Body of pancreas (tissue), 4 donors: ENCODE measurements around the gene MPZL3. TPM values are rescaled to one million over a fixed set of nuclear protein-coding genes. Genes with fewer than 3 reads are reported as not detected.

Source experiments
- ATAC-seq: fragments of 150-250 bp; one replicate; pipeline ENCODE4 v1.9.1; 2016
- DNase-seq, 4 donors: peaks; one replicate each; pipeline ENCODE4 v3.0.0-alpha.2; 2019
- H3K27ac ChIP-seq, 4 donors: fragments of 200-600 bp; sonication (generic); 1 replicate in 3 of 4; 2 replicates in 1 of 4; pipeline versions ENCODE4 v1.5.1 to v1.6.1; 2016 to 2019; ENCODE audit warnings: mild to moderate bottlenecking in 1 of 4, mixed read lengths in 1 of 4, moderate library complexity in 1 of 4
- H3K27me3 ChIP-seq, 2 donors: fragments of 200-600 bp; sonication (generic); one replicate each; pipeline ENCODE4 v1.6.0; 2016; ENCODE audit warnings: mild to moderate bottlenecking in 1 of 2
- H3K36me3 ChIP-seq, 2 donors: fragments of 200-600 bp; sonication (generic); replicated peaks in 1 of 2; 2 replicates each; pipeline ENCODE4 v1.5.1; 2016; ENCODE audit warnings: low read depth in 2 of 2; ENCODE audit not compliant: insufficient read depth in 1 of 2
- H3K4me1 ChIP-seq: fragments of 200-600 bp; sonication (generic); one replicate; pipeline ENCODE4 v1.6.0; 2016
- H3K4me3 ChIP-seq, 2 donors: fragments of 200-600 bp; sonication (generic); 1 replicate in 1 of 2; 2 replicates in 1 of 2; pipeline ENCODE4 v1.5.1; 2016 to 2019
- H3K9me3 ChIP-seq, 3 donors: fragments of 200-600 bp; sonication (generic); 1 replicate in 2 of 3; 2 replicates in 1 of 3; pipeline ENCODE4 v1.5.1; 2016
- CTCF ChIP-seq, 7 experiments: fragments of 450-650 bp in 4 of 7; fragments of 200-600 bp in 3 of 7; sonication (generic) in 3 of 7; IDR thresholded peaks; one replicate each; pipeline ENCODE4 v1.5.1; 2016 to 2019; ENCODE audit warnings: antibody characterized with exemption in 7 of 7
- POLR2A ChIP-seq, 3 donors: fragments of 450-650 bp; IDR thresholded peaks; one replicate each; pipeline ENCODE4 v1.6.1; 2016; ENCODE audit warnings: antibody characterized with exemption in 3 of 3, mild to moderate bottlenecking in 2 of 3
- WGBS, 2 donors: methylation state at CpG; one replicate each; pipeline ENCODE4 v1.1.5; 2017; 5-methylcytosine and 5-hydroxymethylcytosine counted together
- intact Hi-C: fragments of 100-400 bp; cut with DNase I; formaldehyde crosslinking; loops from one replicate; pipeline ENCODE4 v1.15.1; 2023
- total RNA-seq, 2 donors: library from RNA; depleted of rRNA; stranded (reverse); fragments of >200 nt; gene quantifications; one replicate each; pipeline ENCODE4 v1.1.0, GENCODE V29; 2016

Gene MPZL3
- total RNA-seq, 2 donors from 2014 or later: 4.0 to 8.0 TPM

- 62 to 98% methylated on average over 8 of the region's 8 CpGs for WGBS, 2 donors
- no peak for ATAC-seq
- Histone ChIP-seq H3K9me3 (no peaks in the 10 kb centered on the region), H3K36me3 (peaks cover 0 to 3% of the 10 kb centered on the region in 2 donors), H3K27me3 (no peaks in the 10 kb centered on the region), H3K4me1 (no peaks in the 10 kb centered on the region), H3K4me3 (no peak overlapping the region), H3K27ac (peak overlapping the region in 1 of 4 donors; percentile 57)
- no peak for DNase-seq
- no peak for TF ChIP-seq POLR2A (IDR thresholded peaks at IDR 0.05)
- no peak for TF ChIP-seq CTCF (IDR thresholded peaks at IDR 0.05)
- intact Hi-C loops: no loop called here
Measured at GRCh38 chr11:118227865-118228785, 24.0 kb downstream of the MPZL3 start.

GRCh38 chr11:118226781-118227180, 25.4 kb downstream of the MPZL3 start:
- intact Hi-C loops: no loop called here
- Histone ChIP-seq H3K9me3 (no peaks in the 10 kb centered on the region), H3K27me3 (no peaks in the 10 kb centered on the region), H3K4me3 (no peak overlapping the region), H3K27ac (no peak overlapping the region), H3K36me3 (no peaks in the 10 kb centered on the region), H3K4me1 (no peaks in the 10 kb centered on the region)
- ATAC-seq: no peak
- no peak for DNase-seq
- no peak for TF ChIP-seq POLR2A (IDR thresholded peaks at IDR 0.05)
- TF ChIP-seq CTCF (IDR thresholded peaks at IDR 0.05): no peak
- WGBS, 2 donors: 57 to 63% methylated on average over 2 of the region's 2 CpGs

- ATAC-seq: no peak
- no peaks in the 10 kb centered on the region for H3K9me3 ChIP-seq
- TF ChIP-seq POLR2A (IDR thresholded peaks at IDR 0.05) (no peak), CTCF (IDR thresholded peaks at IDR 0.05) (no peak)
- intact Hi-C loops: no loop called here
- no peaks in the 10 kb centered on the region for H3K27me3 ChIP-seq
- H3K4me1 ChIP-seq: no peaks in the 10 kb centered on the region
- DNase-seq: peak in 1 of 4 donors; percentile 28
- 67 to 79% methylated on average over 7 of the region's 7 CpGs for WGBS, 2 donors
- no peak overlapping the region for H3K27ac ChIP-seq
- H3K4me3 ChIP-seq: no peak overlapping the region
- H3K36me3 ChIP-seq: no peaks in the 10 kb centered on the region
Measured at GRCh38 chr11:118226296-118226695, 25.9 kb downstream of the MPZL3 start.

GRCh38 chr11:118224511-118225188, 27.5 kb downstream of the MPZL3 start, which contains the start of gene JAML:
TSS of gene JAML (minus strand) at chr11:118225011. CDS start at chr11:118214866, 10,145 bp downstream.
- no peak for ATAC-seq
- H3K4me1 ChIP-seq: no peaks in the 10 kb centered on the region

More at GRCh38 chr11:118224511-118225188, 27.5 kb downstream of the MPZL3 start, which contains the start of gene JAML:
- no peak for TF ChIP-seq CTCF (IDR thresholded peaks at IDR 0.05)
- peak in 1 of 3 donors; percentile 31 for TF ChIP-seq POLR2A (IDR thresholded peaks at IDR 0.05)
- Histone ChIP-seq H3K4me3 (no peak within 1 kb of the TSS), H3K27ac (no peak within 1 kb of the TSS), H3K9me3 (no peaks in the 10 kb centered on the region), H3K36me3 (no peaks in the 10 kb centered on the region), H3K27me3 (no peaks in the 10 kb centered on the region)
- intact Hi-C loops: no loop called here
- peak in 1 of 4 donors; percentile 38 for DNase-seq
- WGBS, 2 donors: 64 to 75% methylated on average over 6 of the region's 6 CpGs
